ENCODE measurements around the gene ZBTB42. TPM values are rescaled to one million over a fixed set of nuclear protein-coding genes. Genes with fewer than 3 reads are reported as not detected.

Gene ZBTB42
- total RNA-seq, 1 experiment from 2014 or later = 4.2 TPM

DNA sequence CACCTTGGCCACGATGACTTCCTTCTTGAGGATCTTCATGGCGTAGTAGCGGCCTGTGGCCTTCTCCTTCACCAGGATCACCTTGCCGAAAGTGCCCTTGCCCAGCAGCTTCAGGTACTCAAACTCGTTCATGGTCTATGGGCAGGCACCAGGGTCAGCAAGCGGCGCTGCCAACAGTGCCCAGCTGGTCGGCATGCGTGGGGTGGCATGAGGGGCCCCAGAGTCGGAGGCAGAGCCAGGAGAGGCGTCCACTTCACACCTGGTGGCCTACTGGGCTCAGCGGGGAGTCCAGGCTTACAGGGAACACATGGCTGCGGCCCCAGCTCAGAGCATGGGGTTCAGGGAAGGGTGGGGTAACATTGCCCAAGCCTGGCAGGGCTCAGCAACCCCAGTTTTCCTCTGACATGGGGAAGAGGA, 25.8 kb upstream of the ZBTB42 start:
- H3K4me2 ChIP-seq = no peak overlapping the region
- H4K20me1 ChIP-seq (ENCODE audit: insufficient read depth) = no peaks in the 10 kb centered on the region; the same call in 1 of the 2 replicates
- H3K9me2 ChIP-seq (ENCODE audit: insufficient read depth) = no peaks in the 10 kb centered on the region
- no peaks in the 10 kb centered on the region for H3K79me2 ChIP-seq (ENCODE audit: low read depth)
- no peak overlapping the region for H3K4me3 ChIP-seq
- H3F3A ChIP-seq (ENCODE audit: insufficient read depth, low read depth) = peaks cover 9% of the 10 kb centered on the region; the same call in 1 of the 2 replicates
- DNase-seq = no peak
- H3K36me3 ChIP-seq (ENCODE audit: low read depth) = no peaks in the 10 kb centered on the region; the same call in 1 of the 2 replicates
- no TSS peak for BruUV-seq (replicated peaks)
- H2AFZ ChIP-seq = no peak overlapping the region
- H3K4me1 ChIP-seq (replicated peaks; ENCODE audit: insufficient read depth) = no peaks in the 10 kb centered on the region
- CTCF ChIA-PET = no interaction called here
- TF ChIP-seq EZH2 (IDR thresholded peaks at IDR 0.05; ENCODE audit: low read depth) = no peak
- TF ChIP-seq, protein P1, sequence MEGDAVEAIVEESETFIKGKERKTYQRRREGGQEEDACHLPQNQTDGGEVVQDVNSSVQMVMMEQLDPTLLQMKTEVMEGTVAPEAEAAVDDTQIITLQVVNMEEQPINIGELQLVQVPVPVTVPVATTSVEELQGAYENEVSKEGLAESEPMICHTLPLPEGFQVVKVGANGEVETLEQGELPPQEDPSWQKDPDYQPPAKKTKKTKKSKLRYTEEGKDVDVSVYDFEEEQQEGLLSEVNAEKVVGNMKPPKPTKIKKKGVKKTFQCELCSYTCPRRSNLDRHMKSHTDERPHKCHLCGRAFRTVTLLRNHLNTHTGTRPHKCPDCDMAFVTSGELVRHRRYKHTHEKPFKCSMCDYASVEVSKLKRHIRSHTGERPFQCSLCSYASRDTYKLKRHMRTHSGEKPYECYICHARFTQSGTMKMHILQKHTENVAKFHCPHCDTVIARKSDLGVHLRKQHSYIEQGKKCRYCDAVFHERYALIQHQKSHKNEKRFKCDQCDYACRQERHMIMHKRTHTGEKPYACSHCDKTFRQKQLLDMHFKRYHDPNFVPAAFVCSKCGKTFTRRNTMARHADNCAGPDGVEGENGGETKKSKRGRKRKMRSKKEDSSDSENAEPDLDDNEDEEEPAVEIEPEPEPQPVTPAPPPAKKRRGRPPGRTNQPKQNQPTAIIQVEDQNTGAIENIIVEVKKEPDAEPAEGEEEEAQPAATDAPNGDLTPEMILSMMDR (conservative IDR thresholded peaks at IDR 0.05) = no peak
- no peaks in the 10 kb centered on the region for H3K9me3 ChIP-seq (ENCODE audit: insufficient read depth, low read depth)
- POLR2A ChIA-PET (ENCODE audit: unreplicated experiment) = no interaction called here
- H3K27ac ChIP-seq = no peak overlapping the region
- H3K27me3 ChIP-seq (ENCODE audit: insufficient read depth, low read depth) = no peaks in the 10 kb centered on the region
- intact Hi-C loops (cut with micrococcal nuclease; ENCODE audit: unreplicated experiment) = no loop called here

- CTCF ChIA-PET = no interaction called here
- Histone ChIP-seq H3K36me3 (ENCODE audit: low read depth) (no peaks in the 10 kb centered on the region), H3K9me3 (ENCODE audit: insufficient read depth, low read depth) (no peaks in the 10 kb centered on the region), H3K4me1 (replicated peaks; ENCODE audit: insufficient read depth) (no peaks in the 10 kb centered on the region), H3K27ac (no peak overlapping the region), H3F3A (ENCODE audit: insufficient read depth, low read depth) (peaks cover 3% of the 10 kb centered on the region; the same call in 1 of the 2 replicates), H2AFZ (no peak overlapping the region), H3K27me3 (ENCODE audit: insufficient read depth, low read depth) (no peaks in the 10 kb centered on the region), H3K9me2 (ENCODE audit: insufficient read depth) (no peaks in the 10 kb centered on the region), H4K20me1 (ENCODE audit: insufficient read depth) (peaks cover 7% of the 10 kb centered on the region), H3K4me2 (no peak overlapping the region), H3K4me3 (no peak overlapping the region), H3K79me2 (ENCODE audit: low read depth) (no peaks in the 10 kb centered on the region)
- BruUV-seq (replicated peaks) = no TSS peak
- intact Hi-C loops (cut with micrococcal nuclease; ENCODE audit: unreplicated experiment) = no loop called here
- no peak for DNase-seq
- TF ChIP-seq, protein P1 (conservative IDR thresholded peaks at IDR 0.05) = no peak
- TF ChIP-seq EZH2 (IDR thresholded peaks at IDR 0.05; ENCODE audit: low read depth) = no peak
- POLR2A ChIA-PET (ENCODE audit: unreplicated experiment) = no interaction called here
These were observed 24.4 kb upstream of the ZBTB42 start for GRCh38 chr14:104776481-104776880.

DNA sequence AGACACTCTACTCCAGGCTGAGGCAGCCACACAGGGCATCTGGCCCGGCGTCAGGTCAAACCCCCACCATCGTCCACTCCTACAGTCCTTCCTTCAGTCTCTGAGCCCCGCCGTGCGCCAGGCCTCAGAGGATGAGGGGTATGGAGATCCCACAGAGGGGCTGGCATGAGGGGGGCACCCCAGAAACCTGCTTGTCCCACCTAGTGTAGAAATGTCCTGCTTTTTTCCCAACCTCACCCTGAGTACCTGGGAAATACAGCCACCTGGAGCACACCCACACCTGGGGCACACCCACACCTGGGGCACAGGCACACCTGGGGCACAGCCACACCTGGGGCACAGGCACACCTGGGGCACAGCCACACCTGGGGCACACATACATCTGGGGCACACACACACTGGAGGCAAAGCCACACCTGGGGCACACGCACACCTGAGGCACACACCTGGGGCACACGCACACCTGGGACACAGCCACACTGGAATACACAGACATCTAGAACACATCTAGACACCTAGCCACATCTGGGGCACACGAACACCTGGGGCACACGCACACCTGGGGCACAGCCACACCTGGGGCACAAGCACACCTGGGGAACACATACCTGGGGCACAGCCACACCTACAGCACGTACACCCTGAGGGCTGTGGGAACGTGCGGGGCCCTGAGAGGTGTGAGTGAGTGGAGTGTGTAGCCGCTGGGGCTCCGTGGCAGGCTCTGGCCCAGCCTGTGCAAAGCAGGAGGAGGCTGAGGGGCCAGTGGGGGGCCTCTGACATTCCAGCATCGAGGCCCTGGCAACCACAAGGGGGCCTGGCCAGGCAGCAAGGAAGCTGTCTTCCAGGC, 23.7 kb upstream of the ZBTB42 start:
- H4K20me1 ChIP-seq (ENCODE audit: insufficient read depth) = peaks cover 8% of the 10 kb centered on the region
- intact Hi-C loops (cut with micrococcal nuclease; ENCODE audit: unreplicated experiment) = no loop called here

More for the DNA sequence above, 23.7 kb upstream of the ZBTB42 start:
- Histone ChIP-seq H3K27me3 (ENCODE audit: insufficient read depth, low read depth) (no peaks in the 10 kb centered on the region), H3K36me3 (ENCODE audit: low read depth) (no peaks in the 10 kb centered on the region), H2AFZ (no peak overlapping the region), H3K4me3 (no peak overlapping the region), H3K4me2 (no peak overlapping the region), H3K79me2 (ENCODE audit: low read depth) (no peaks in the 10 kb centered on the region), H3K9me2 (ENCODE audit: insufficient read depth) (no peaks in the 10 kb centered on the region), H3K4me1 (replicated peaks; ENCODE audit: insufficient read depth) (no peaks in the 10 kb centered on the region), H3K27ac (no peak overlapping the region), H3K9me3 (ENCODE audit: insufficient read depth, low read depth) (no peaks in the 10 kb centered on the region), H3F3A (ENCODE audit: insufficient read depth, low read depth) (peaks cover 3% of the 10 kb centered on the region; the same call in 1 of the 2 replicates)
- no peak for TF ChIP-seq EZH2 (IDR thresholded peaks at IDR 0.05; ENCODE audit: low read depth)
- TF ChIP-seq, protein P1 (conservative IDR thresholded peaks at IDR 0.05) = no peak
- BruUV-seq (replicated peaks) = no TSS peak
- POLR2A ChIA-PET (ENCODE audit: unreplicated experiment) = no interaction called here
- no peak for DNase-seq
- CTCF ChIA-PET = interaction anchor here (0.6 kb wide), 1 partner anchor 24 kb away, joined by 3 read pairs; the partner anchor contains the start of gene ZBTB42

Measured in PC-9 (cell line).